SK-N-MC (cell line): ENCODE results near the gene SLC27A3.

Source experiments
- DNase-seq: peaks from one replicate; pipeline ENCODE4 v3.0.0-alpha.2; 2011; ENCODE audit warnings: low read depth, low spot score
- H3K27ac ChIP-seq: fragments of 200-600 bp; sonication (generic); 2 replicates; pipeline ENCODE4 v1.5.1; 2016; ENCODE audit warnings: mixed run types
- H3K36me3 ChIP-seq: fragments of 200-600 bp; sonication (generic); 2 replicates; pipeline ENCODE4 v1.6.1; 2017; ENCODE audit warnings: antibody characterized with exemption, low read length, mixed read lengths; ENCODE audit not compliant: insufficient read depth
- H3K4me3 ChIP-seq: fragments of 200-600 bp; sonication (generic); 2 replicates; pipeline ENCODE4 v1.5.1; 2016
- H3K9ac ChIP-seq: fragments of 200-600 bp; sonication (generic); 2 replicates; pipeline ENCODE4 v1.8.0; 2017; ENCODE audit warnings: mixed run types, mixed read lengths; ENCODE audit not compliant: insufficient read length
- H3K9me3 ChIP-seq: fragments of 200-600 bp; sonication (generic); 2 replicates; pipeline ENCODE4 v1.6.1; 2017; ENCODE audit warnings: low read depth, mild to moderate bottlenecking, antibody characterized with exemption, low read length, moderate library complexity, mixed read lengths
- EZH2 ChIP-seq: fragments of 200-600 bp; sonication (generic); IDR thresholded peaks from one replicate; pipeline ENCODE4 v1.6.1; 2017; ENCODE audit warnings: antibody characterized with exemption
- FOXP2 ChIP-seq: optimal IDR thresholded peaks from 2 replicates; pipeline ENCODE3; 2011; ENCODE audit warnings: mild to moderate bottlenecking, moderate library complexity; ENCODE audit not compliant: insufficient read depth; ENCODE audit errors: extremely low read length, control extremely low read depth
- POLR2AphosphoS5 ChIP-seq: IDR thresholded peaks from 2 replicates; pipeline ENCODE4 v1.6.1; 2012; ENCODE audit warnings: mild to moderate bottlenecking, low read depth, low read length, borderline replicate concordance

Gene SLC27A3

GRCh38 chr1:153741986-153742385, 33.2 kb upstream of the SLC27A3 start:
- Histone ChIP-seq H3K9me3 (no peaks in the 10 kb centered on the region), H3K4me3 (no peak overlapping the region), H3K27ac (no peak overlapping the region), H3K36me3 (peaks cover 59% of the 10 kb centered on the region), H3K9ac (no peak overlapping the region)
- DNase-seq: no peak
- TF ChIP-seq POLR2AphosphoS5 (no peak), EZH2 (no peak), FOXP2 (no peak)

GRCh38 chr1:153742411-153743142, 32.6 kb upstream of the SLC27A3 start:
- TF ChIP-seq POLR2AphosphoS5 (no peak), FOXP2 (no peak), EZH2 (no peak)
- no peak overlapping the region for H3K4me3 ChIP-seq
- peaks cover 65% of the 10 kb centered on the region for H3K36me3 ChIP-seq
- no peaks in the 10 kb centered on the region for H3K9me3 ChIP-seq
- H3K9ac ChIP-seq: no peak overlapping the region
- DNase-seq: no peak
- H3K27ac ChIP-seq: no peak overlapping the region

GRCh38 chr1:153745417-153745816, 29.8 kb upstream of the SLC27A3 start:
- Histone ChIP-seq H3K36me3 (peaks cover 89% of the 10 kb centered on the region), H3K4me3 (no peak overlapping the region), H3K9ac (no peak overlapping the region), H3K27ac (no peak overlapping the region), H3K9me3 (no peaks in the 10 kb centered on the region)
- no peak for DNase-seq
- TF ChIP-seq POLR2AphosphoS5 (no peak), EZH2 (no peak), FOXP2 (no peak)

GRCh38 chr1:153746174-153746573, 29.0 kb upstream of the SLC27A3 start:
- Histone ChIP-seq H3K27ac (no peak overlapping the region), H3K36me3 (peaks cover 89% of the 10 kb centered on the region), H3K9ac (no peak overlapping the region), H3K4me3 (no peak overlapping the region), H3K9me3 (no peaks in the 10 kb centered on the region)
- DNase-seq: no peak
- TF ChIP-seq FOXP2 (no peak), EZH2 (no peak), POLR2AphosphoS5 (no peak)

- H3K9me3 ChIP-seq: no peaks in the 10 kb centered on the region
- TF ChIP-seq FOXP2 (no peak), EZH2 (no peak), POLR2AphosphoS5 (no peak)
- H3K36me3 ChIP-seq: peaks cover 82% of the 10 kb centered on the region
- no peak overlapping the region for H3K9ac ChIP-seq
- no peak for DNase-seq
- no peak overlapping the region for H3K27ac ChIP-seq
- no peak overlapping the region for H3K4me3 ChIP-seq
Measured at GRCh38 chr1:153748903-153749302, 26.3 kb upstream of the SLC27A3 start.

GRCh38 chr1:153749408-153750005, 25.7 kb upstream of the SLC27A3 start:
- no peak overlapping the region for H3K27ac ChIP-seq
- DNase-seq: no peak
- no peak overlapping the region for H3K9ac ChIP-seq
- no peak for TF ChIP-seq POLR2AphosphoS5
- TF ChIP-seq FOXP2: no peak
- TF ChIP-seq EZH2: no peak
- H3K9me3 ChIP-seq: no peaks in the 10 kb centered on the region
- H3K4me3 ChIP-seq: no peak overlapping the region
- peaks cover 82% of the 10 kb centered on the region for H3K36me3 ChIP-seq

- peaks cover 81% of the 10 kb centered on the region for H3K36me3 ChIP-seq
- no peak for DNase-seq
- no peak overlapping the region for H3K9ac ChIP-seq
- no peak overlapping the region for H3K4me3 ChIP-seq
- TF ChIP-seq EZH2 (no peak), FOXP2 (no peak), POLR2AphosphoS5 (no peak)
- no peaks in the 10 kb centered on the region for H3K9me3 ChIP-seq
- no peak overlapping the region for H3K27ac ChIP-seq
Measured at GRCh38 chr1:153750026-153750995, 24.9 kb upstream of the SLC27A3 start.

- H3K9me3 ChIP-seq: no peaks in the 10 kb centered on the region
- no peak for TF ChIP-seq POLR2AphosphoS5
- no peak for TF ChIP-seq EZH2
- no peak for TF ChIP-seq FOXP2
- peaks cover 81% of the 10 kb centered on the region for H3K36me3 ChIP-seq
- DNase-seq: no peak
- no peak overlapping the region for H3K9ac ChIP-seq
- no peak overlapping the region for H3K4me3 ChIP-seq
- H3K27ac ChIP-seq: no peak overlapping the region
Measured at GRCh38 chr1:153752072-153752471, 23.1 kb upstream of the SLC27A3 start.
